HUES64 (cell line): ENCODE data around the gene RTRAF.
A peak's percentile ranks its signal among the peaks of the same experiment; 100 is the strongest.

Experiments used
- H3K27ac ChIP-seq: 2 replicates; pipeline ENCODE4 v1.7.0; 2013; ENCODE audit warnings: low read depth, low read length, inconsistent platforms
- H3K27me3 ChIP-seq: 2 replicates; pipeline ENCODE4 v1.6.1; 2013; ENCODE audit warnings: mild to moderate bottlenecking, low read length; ENCODE audit not compliant: insufficient read depth
- H3K36me3 ChIP-seq: 2 replicates; pipeline ENCODE4 v1.6.1; 2013; ENCODE audit warnings: mild to moderate bottlenecking, low read length; ENCODE audit not compliant: insufficient read depth
- H3K4me1 ChIP-seq: 2 replicates; pipeline ENCODE4 v1.6.1; 2013; ENCODE audit warnings: mild to moderate bottlenecking, low read length, moderate library complexity; ENCODE audit not compliant: insufficient read depth
- H3K4me3 ChIP-seq: 2 replicates; pipeline ENCODE4 v1.5.1; 2013; ENCODE audit warnings: mild to moderate bottlenecking, low read length, moderate library complexity
- H3K9ac ChIP-seq: 2 replicates; pipeline ENCODE4 v1.6.1; 2013; ENCODE audit warnings: mild to moderate bottlenecking, low read depth, low read length
- H3K9me3 ChIP-seq: 2 replicates; pipeline ENCODE4 v1.6.1; 2013; ENCODE audit warnings: low read depth, low read length; ENCODE audit not compliant: insufficient read depth
- WGBS: fragments of 150-250, 120-280 bp; methylation state at CpG from one replicate; pipeline ENCODE4 v1.1.7; 2013; ENCODE audit warnings: missing lambda C conversion rate; 5-methylcytosine and 5-hydroxymethylcytosine counted together

The RTRAF gene

GRCh38 chr14:52010173-52010693 lies 20.9 kb downstream of the RTRAF start:
- Histone ChIP-seq H3K9me3 (no peaks in the 10 kb centered on the region), H3K36me3 (peaks cover 70% of the 10 kb centered on the region), H3K4me1 (peaks cover 31% of the 10 kb centered on the region), H3K27me3 (no peaks in the 10 kb centered on the region), H3K4me3 (no peak overlapping the region), H3K9ac (no peak overlapping the region), H3K27ac (no peak overlapping the region)
- WGBS, result 96% methylated on average over 3 of the region's 3 CpGs

GRCh38 chr14:52011523-52011922 lies 22.2 kb downstream of the RTRAF start:
- peaks cover 57% of the 10 kb centered on the region for H3K36me3 ChIP-seq
- H3K4me3 ChIP-seq, result no peak overlapping the region
- H3K9ac ChIP-seq, result no peak overlapping the region
- peaks cover 30% of the 10 kb centered on the region for H3K4me1 ChIP-seq
- no peak overlapping the region for H3K27ac ChIP-seq
- 95% methylated on average over 9 of the region's 9 CpGs for WGBS
- no peaks in the 10 kb centered on the region for H3K27me3 ChIP-seq
- no peaks in the 10 kb centered on the region for H3K9me3 ChIP-seq

- Histone ChIP-seq H3K36me3 (peaks cover 46% of the 10 kb centered on the region), H3K9me3 (no peaks in the 10 kb centered on the region), H3K9ac (no peak overlapping the region), H3K4me1 (peaks cover 26% of the 10 kb centered on the region), H3K27me3 (no peaks in the 10 kb centered on the region), H3K4me3 (no peak overlapping the region), H3K27ac (no peak overlapping the region; the same call in 1 of the 2 replicates)
- 70% methylated on average over 4 of the region's 4 CpGs for WGBS
Measured at GRCh38 chr14:52012635-52013034, 23.3 kb downstream of the RTRAF start.

- H3K9ac ChIP-seq, result no peak overlapping the region
- H3K27ac ChIP-seq, result no peak overlapping the region
Measured at GRCh38 chr14:52013984-52014600, 24.7 kb downstream of the RTRAF start.

GRCh38 chr14:52014601-52015267 lies 25.4 kb downstream of the RTRAF start:
- Histone ChIP-seq H3K4me3 (no peak overlapping the region), H3K27me3 (no peaks in the 10 kb centered on the region), H3K9ac (no peak overlapping the region), H3K4me1 (peaks cover 26% of the 10 kb centered on the region), H3K27ac (no peak overlapping the region), H3K9me3 (no peaks in the 10 kb centered on the region), H3K36me3 (peaks cover 25% of the 10 kb centered on the region)
- WGBS, result 93% methylated on average over 15 of the region's 15 CpGs

More at GRCh38 chr14:52013984-52014600, 24.7 kb downstream of the RTRAF start:
- 72% methylated on average over 9 of the region's 11 CpGs for WGBS
- Histone ChIP-seq H3K4me1 (peaks cover 26% of the 10 kb centered on the region), H3K27me3 (no peaks in the 10 kb centered on the region), H3K4me3 (no peak overlapping the region), H3K9me3 (no peaks in the 10 kb centered on the region), H3K36me3 (peaks cover 31% of the 10 kb centered on the region)

GRCh38 chr14:52015411-52016030 lies 26.2 kb downstream of the RTRAF start:
- Histone ChIP-seq H3K27me3 (no peaks in the 10 kb centered on the region), H3K36me3 (peaks cover 17% of the 10 kb centered on the region), H3K9me3 (no peaks in the 10 kb centered on the region), H3K4me1 (peaks cover 28% of the 10 kb centered on the region), H3K27ac (no peak overlapping the region), H3K4me3 (no peak overlapping the region), H3K9ac (no peak overlapping the region)
- 81% methylated on average over 8 of the region's 8 CpGs for WGBS

- WGBS, result 92% methylated on average over 3 of the region's 4 CpGs
Measured at GRCh38 chr14:52018252-52018651, 28.9 kb downstream of the RTRAF start.

GRCh38 chr14:52018970-52019369 lies 29.6 kb downstream of the RTRAF start:
- H3K4me1 ChIP-seq, result peaks cover 28% of the 10 kb centered on the region
- no peak overlapping the region for H3K27ac ChIP-seq
- H3K4me3 ChIP-seq, result no peak overlapping the region
- H3K9me3 ChIP-seq, result no peaks in the 10 kb centered on the region; the same call in 1 of the 2 replicates
- H3K27me3 ChIP-seq, result no peaks in the 10 kb centered on the region
- WGBS, result 96% methylated on average over 8 of the region's 8 CpGs
- H3K36me3 ChIP-seq, result no peaks in the 10 kb centered on the region
- H3K9ac ChIP-seq, result no peak overlapping the region

More at GRCh38 chr14:52018252-52018651, 28.9 kb downstream of the RTRAF start:
- Histone ChIP-seq H3K4me1 (peaks cover 35% of the 10 kb centered on the region), H3K36me3 (no peaks in the 10 kb centered on the region), H3K4me3 (no peak overlapping the region), H3K27me3 (no peaks in the 10 kb centered on the region), H3K9me3 (no peaks in the 10 kb centered on the region), H3K27ac (no peak overlapping the region), H3K9ac (no peak overlapping the region)

GRCh38 chr14:52020161-52020714 lies 30.9 kb downstream of the RTRAF start:
- Histone ChIP-seq H3K9ac (no peak overlapping the region), H3K9me3 (peaks cover 5% of the 10 kb centered on the region; the same call in 1 of the 2 replicates), H3K36me3 (no peaks in the 10 kb centered on the region), H3K4me1 (peaks cover 25% of the 10 kb centered on the region), H3K27me3 (no peaks in the 10 kb centered on the region), H3K27ac (no peak overlapping the region), H3K4me3 (no peak overlapping the region)
- WGBS, result 93% methylated on average over 5 of the region's 5 CpGs

GRCh38 chr14:52020866-52021717 lies 31.7 kb downstream of the RTRAF start:
- peaks cover 20% of the 10 kb centered on the region for H3K4me1 ChIP-seq
- peaks cover 5% of the 10 kb centered on the region; the same call in 1 of the 2 replicates for H3K9me3 ChIP-seq
- 61% methylated on average over 7 of the region's 7 CpGs for WGBS
- H3K27ac ChIP-seq, result 0 out of 2 replicates have a peak overlapping the region, but pooled peaks have one; percentile 1
- no peak overlapping the region for H3K9ac ChIP-seq
- no peaks in the 10 kb centered on the region for H3K36me3 ChIP-seq
- no peaks in the 10 kb centered on the region for H3K27me3 ChIP-seq
- no peak overlapping the region for H3K4me3 ChIP-seq
